ENCODE data around the gene IWS1. TPM values are rescaled to one million over a fixed set of nuclear protein-coding genes. Genes with fewer than 3 reads are reported as not detected.

IWS1 gene
- total RNA-seq, 2 donors from 2014 or later: 91.4 to 107 TPM

- Histone ChIP-seq H3K9ac (ENCODE audit: extremely low read depth, low read length, poor library complexity, severe bottlenecking) (no peak overlapping the region), H3K27me3 (ENCODE audit: control insufficient read depth, insufficient read depth, low read length, poor library complexity, severe bottlenecking) (no peaks in the 10 kb centered on the region), H3K9me3 (ENCODE audit: control insufficient read depth, low read length) (no peaks in the 10 kb centered on the region), H3K36me3 (ENCODE audit: control insufficient read depth, insufficient read depth, low read length) (no peaks in the 10 kb centered on the region), H3K4me1 (ENCODE audit: control insufficient read depth, insufficient read depth, low read length) (no peaks in the 10 kb centered on the region), H3K27ac (ENCODE audit: low read depth, low read length) (no peak overlapping the region), H3K4me3 (ENCODE audit: low read length) (no peak overlapping the region)
- no peak overlapping the region for H3K4me3 Mint-ChIP-seq
- H3K36me3 Mint-ChIP-seq (ENCODE audit: low read depth): no peaks in the 10 kb centered on the region
- no peak overlapping the region for H3K27ac Mint-ChIP-seq
- 92 to 100% methylated on average over 6 to 12 of the region's 12 CpGs for WGBS, 2 experiments (ENCODE audit: insufficient coverage in 1 of 2, insufficient read length in 1 of 2)
- DNase-seq: peak; percentile 35
- H3K9me3 Mint-ChIP-seq: peaks cover 2% of the 10 kb centered on the region
- no peaks in the 10 kb centered on the region for H3K27me3 Mint-ChIP-seq (ENCODE audit: insufficient read depth)
- peaks cover 10% of the 10 kb centered on the region for H3K4me1 Mint-ChIP-seq
- no peak for TF ChIP-seq CTCF (conservative IDR thresholded peaks at IDR 0.05)
Observed at GRCh38 chr2:127565261-127566138, 39.2 kb upstream of the IWS1 start.

GRCh38 chr2:127564429-127565260 lies 38.4 kb upstream of the IWS1 start:
- no peak overlapping the region for H3K27ac Mint-ChIP-seq
- peak; percentile 17 for DNase-seq
- Histone ChIP-seq H3K4me3 (ENCODE audit: low read length) (no peak overlapping the region), H3K36me3 (ENCODE audit: control insufficient read depth, insufficient read depth, low read length) (no peaks in the 10 kb centered on the region), H3K9me3 (ENCODE audit: control insufficient read depth, low read length) (no peaks in the 10 kb centered on the region), H3K27me3 (ENCODE audit: control insufficient read depth, insufficient read depth, low read length, poor library complexity, severe bottlenecking) (no peaks in the 10 kb centered on the region), H3K9ac (ENCODE audit: extremely low read depth, low read length, poor library complexity, severe bottlenecking) (no peak overlapping the region), H3K4me1 (ENCODE audit: control insufficient read depth, insufficient read depth, low read length) (no peaks in the 10 kb centered on the region), H3K27ac (ENCODE audit: low read depth, low read length) (no peak overlapping the region)
- peaks cover 14% of the 10 kb centered on the region for H3K4me1 Mint-ChIP-seq
- no peak overlapping the region for H3K4me3 Mint-ChIP-seq
- H3K9me3 Mint-ChIP-seq: peaks cover 2% of the 10 kb centered on the region
- 90 to 95% methylated on average over 8 to 11 of the region's 11 CpGs for WGBS, 2 experiments (ENCODE audit: insufficient coverage in 1 of 2, insufficient read length in 1 of 2)
- H3K27me3 Mint-ChIP-seq (ENCODE audit: insufficient read depth): no peaks in the 10 kb centered on the region
- no peak for TF ChIP-seq CTCF (conservative IDR thresholded peaks at IDR 0.05)
- H3K36me3 Mint-ChIP-seq (ENCODE audit: low read depth): no peaks in the 10 kb centered on the region

GRCh38 chr2:127563458-127564428 lies 37.5 kb upstream of the IWS1 start:
- Mint-ChIP-seq H3K27ac (peak overlapping the region; percentile 50), H3K4me1 (peaks cover 20% of the 10 kb centered on the region), H3K4me3 (no peak overlapping the region), H3K9me3 (peaks cover 2% of the 10 kb centered on the region), H3K27me3 (ENCODE audit: insufficient read depth) (no peaks in the 10 kb centered on the region), H3K36me3 (ENCODE audit: low read depth) (no peaks in the 10 kb centered on the region)
- no peak overlapping the region for H3K4me3 ChIP-seq (ENCODE audit: low read length)
- no peak for TF ChIP-seq CTCF (conservative IDR thresholded peaks at IDR 0.05)
- WGBS, 2 experiments (ENCODE audit: insufficient coverage in 1 of 2, insufficient read length in 1 of 2): 90 to 93% methylated on average over 11 to 14 of the region's 14 CpGs
- no peak overlapping the region for H3K27ac ChIP-seq (ENCODE audit: low read depth, low read length)
- peak; percentile 27 for DNase-seq
- H3K9ac ChIP-seq (ENCODE audit: extremely low read depth, low read length, poor library complexity, severe bottlenecking): no peak overlapping the region
- no peaks in the 10 kb centered on the region for H3K9me3 ChIP-seq (ENCODE audit: control insufficient read depth, low read length)
- no peaks in the 10 kb centered on the region for H3K4me1 ChIP-seq (ENCODE audit: control insufficient read depth, insufficient read depth, low read length)
- no peaks in the 10 kb centered on the region for H3K36me3 ChIP-seq (ENCODE audit: control insufficient read depth, insufficient read depth, low read length)
- H3K27me3 ChIP-seq (ENCODE audit: control insufficient read depth, insufficient read depth, low read length, poor library complexity, severe bottlenecking): no peaks in the 10 kb centered on the region
